Measurements from ENCODE around the gene RARA.
A peak's percentile ranks its signal among the peaks of the same experiment; 100 is the strongest.

RARA gene

DNA sequence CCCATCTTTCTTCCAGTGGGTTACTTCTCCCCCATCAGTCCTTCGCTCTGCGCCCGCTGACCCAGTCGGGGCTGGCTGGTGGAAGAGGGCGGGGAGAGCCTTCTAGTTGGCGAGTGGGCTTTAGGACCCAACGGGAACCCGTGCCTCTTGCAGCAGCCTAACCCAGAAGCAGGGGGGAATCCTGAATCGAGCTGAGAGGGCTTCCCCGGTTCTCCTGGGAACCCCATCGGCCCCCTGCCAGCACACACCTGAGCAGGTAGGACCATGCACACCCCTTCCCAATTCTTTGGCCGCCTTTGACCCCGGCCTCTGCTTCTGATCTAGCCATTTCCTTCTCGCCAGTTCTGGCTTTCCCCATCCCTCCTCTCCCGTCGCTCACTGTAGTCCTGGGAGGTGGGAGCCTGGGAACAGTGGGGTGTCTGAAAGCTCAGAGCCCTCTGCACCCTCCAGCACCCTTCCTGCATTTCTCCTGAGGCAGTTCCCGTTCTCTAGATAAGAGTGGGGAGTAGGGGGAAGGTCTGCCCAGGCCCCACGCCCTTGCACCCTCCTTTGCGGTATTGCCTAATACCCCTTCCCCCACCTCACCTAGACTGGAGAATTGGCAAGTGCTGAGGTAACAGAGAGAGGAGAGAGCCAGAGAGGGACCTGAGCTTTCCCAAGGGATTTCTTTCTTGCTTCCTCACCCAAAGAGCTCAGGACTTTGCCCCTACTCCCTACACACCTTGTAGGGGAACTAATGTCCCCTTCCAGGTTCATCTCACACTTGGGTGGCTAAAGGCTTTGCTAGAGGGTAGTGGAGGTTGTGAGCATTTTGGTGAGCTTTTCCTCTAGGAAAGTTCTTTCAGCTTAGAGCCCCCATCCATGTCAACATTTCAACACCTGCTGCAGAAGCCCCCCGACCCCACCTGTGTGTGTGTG is at the start of gene RARA:
Gene RARA, plus strand, starts transcription at position 150 of the 918 bp plus-strand sequence. CDS start 22,039 bp downstream, outside the sequence.
- no peak for TF ChIP-seq PPARA (CRISPR knock-in tag; IDR thresholded peaks at IDR 0.05; ENCODE audit: borderline replicate concordance)
- TF ChIP-seq, protein P1, sequence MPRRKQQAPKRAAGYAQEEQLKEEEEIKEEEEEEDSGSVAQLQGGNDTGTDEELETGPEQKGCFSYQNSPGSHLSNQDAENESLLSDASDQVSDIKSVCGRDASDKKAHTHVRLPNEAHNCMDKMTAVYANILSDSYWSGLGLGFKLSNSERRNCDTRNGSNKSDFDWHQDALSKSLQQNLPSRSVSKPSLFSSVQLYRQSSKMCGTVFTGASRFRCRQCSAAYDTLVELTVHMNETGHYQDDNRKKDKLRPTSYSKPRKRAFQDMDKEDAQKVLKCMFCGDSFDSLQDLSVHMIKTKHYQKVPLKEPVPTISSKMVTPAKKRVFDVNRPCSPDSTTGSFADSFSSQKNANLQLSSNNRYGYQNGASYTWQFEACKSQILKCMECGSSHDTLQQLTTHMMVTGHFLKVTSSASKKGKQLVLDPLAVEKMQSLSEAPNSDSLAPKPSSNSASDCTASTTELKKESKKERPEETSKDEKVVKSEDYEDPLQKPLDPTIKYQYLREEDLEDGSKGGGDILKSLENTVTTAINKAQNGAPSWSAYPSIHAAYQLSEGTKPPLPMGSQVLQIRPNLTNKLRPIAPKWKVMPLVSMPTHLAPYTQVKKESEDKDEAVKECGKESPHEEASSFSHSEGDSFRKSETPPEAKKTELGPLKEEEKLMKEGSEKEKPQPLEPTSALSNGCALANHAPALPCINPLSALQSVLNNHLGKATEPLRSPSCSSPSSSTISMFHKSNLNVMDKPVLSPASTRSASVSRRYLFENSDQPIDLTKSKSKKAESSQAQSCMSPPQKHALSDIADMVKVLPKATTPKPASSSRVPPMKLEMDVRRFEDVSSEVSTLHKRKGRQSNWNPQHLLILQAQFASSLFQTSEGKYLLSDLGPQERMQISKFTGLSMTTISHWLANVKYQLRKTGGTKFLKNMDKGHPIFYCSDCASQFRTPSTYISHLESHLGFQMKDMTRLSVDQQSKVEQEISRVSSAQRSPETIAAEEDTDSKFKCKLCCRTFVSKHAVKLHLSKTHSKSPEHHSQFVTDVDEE (CRISPR knock-in tag; IDR thresholded peaks at IDR 0.05), result peak; percentile 41; the same call in 1 of the 2 replicates
- ATAC-seq, result peak; percentile 28

DNA sequence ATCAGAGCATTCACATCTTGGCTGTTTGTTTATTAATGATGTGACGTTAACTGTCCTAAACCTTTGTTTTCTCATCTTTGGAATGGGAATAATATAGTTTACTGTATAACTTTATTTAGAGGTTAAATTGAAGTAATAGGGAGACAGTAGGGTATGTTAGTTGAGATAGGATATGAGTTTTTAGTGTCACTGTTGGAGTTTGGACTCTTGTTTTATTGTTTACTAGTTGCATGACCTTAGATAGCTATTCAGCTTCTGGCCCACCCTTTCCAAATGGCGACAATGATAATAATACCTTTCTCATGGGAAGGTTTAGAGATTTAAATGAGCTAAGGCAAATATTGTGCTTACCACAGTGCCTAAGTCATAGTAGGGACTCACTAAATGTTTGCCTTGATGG is 49.5 kb upstream of the RARA start:
- no peak for TF ChIP-seq RARB (CRISPR knock-in tag; IDR thresholded peaks at IDR 0.05)
- TF ChIP-seq, protein P2, sequence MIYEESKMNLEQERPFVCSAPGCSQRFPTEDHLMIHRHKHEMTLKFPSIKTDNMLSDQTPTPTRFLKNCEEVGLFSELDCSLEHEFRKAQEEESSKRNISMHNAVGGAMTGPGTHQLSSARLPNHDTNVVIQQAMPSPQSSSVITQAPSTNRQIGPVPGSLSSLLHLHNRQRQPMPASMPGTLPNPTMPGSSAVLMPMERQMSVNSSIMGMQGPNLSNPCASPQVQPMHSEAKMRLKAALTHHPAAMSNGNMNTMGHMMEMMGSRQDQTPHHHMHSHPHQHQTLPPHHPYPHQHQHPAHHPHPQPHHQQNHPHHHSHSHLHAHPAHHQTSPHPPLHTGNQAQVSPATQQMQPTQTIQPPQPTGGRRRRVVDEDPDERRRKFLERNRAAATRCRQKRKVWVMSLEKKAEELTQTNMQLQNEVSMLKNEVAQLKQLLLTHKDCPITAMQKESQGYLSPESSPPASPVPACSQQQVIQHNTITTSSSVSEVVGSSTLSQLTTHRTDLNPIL (CRISPR knock-in tag; IDR thresholded peaks at IDR 0.05; ENCODE audit: low read depth), result no peak
- no peak for TF ChIP-seq TCF4 (CRISPR knock-in tag; IDR thresholded peaks at IDR 0.05; ENCODE audit: borderline replicate concordance)
- no peak for TF ChIP-seq ZNF8 (CRISPR knock-in tag; IDR thresholded peaks at IDR 0.05)
- TF ChIP-seq, protein P3, sequence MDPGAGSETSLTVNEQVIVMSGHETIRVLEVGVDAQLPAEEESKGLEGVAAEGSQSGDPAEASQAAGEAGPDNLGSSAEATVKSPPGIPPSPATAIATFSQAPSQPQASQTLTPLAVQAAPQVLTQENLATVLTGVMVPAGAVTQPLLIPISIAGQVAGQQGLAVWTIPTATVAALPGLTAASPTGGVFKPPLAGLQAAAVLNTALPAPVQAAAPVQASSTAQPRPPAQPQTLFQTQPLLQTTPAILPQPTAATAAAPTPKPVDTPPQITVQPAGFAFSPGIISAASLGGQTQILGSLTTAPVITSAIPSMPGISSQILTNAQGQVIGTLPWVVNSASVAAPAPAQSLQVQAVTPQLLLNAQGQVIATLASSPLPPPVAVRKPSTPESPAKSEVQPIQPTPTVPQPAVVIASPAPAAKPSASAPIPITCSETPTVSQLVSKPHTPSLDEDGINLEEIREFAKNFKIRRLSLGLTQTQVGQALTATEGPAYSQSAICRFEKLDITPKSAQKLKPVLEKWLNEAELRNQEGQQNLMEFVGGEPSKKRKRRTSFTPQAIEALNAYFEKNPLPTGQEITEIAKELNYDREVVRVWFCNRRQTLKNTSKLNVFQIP (CRISPR knock-in tag; IDR thresholded peaks at IDR 0.05; ENCODE audit: borderline replicate concordance, low read depth), result no peak
- TF ChIP-seq, protein P4, sequence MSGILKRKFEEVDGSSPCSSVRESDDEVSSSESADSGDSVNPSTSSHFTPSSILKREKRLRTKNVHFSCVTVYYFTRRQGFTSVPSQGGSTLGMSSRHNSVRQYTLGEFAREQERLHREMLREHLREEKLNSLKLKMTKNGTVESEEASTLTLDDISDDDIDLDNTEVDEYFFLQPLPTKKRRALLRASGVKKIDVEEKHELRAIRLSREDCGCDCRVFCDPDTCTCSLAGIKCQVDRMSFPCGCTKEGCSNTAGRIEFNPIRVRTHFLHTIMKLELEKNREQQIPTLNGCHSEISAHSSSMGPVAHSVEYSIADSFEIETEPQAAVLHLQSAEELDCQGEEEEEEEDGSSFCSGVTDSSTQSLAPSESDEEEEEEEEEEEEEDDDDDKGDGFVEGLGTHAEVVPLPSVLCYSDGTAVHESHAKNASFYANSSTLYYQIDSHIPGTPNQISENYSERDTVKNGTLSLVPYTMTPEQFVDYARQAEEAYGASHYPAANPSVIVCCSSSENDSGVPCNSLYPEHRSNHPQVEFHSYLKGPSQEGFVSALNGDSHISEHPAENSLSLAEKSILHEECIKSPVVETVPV (CRISPR knock-in tag; IDR thresholded peaks at IDR 0.05), result no peak
- no peak for ATAC-seq

DNA sequence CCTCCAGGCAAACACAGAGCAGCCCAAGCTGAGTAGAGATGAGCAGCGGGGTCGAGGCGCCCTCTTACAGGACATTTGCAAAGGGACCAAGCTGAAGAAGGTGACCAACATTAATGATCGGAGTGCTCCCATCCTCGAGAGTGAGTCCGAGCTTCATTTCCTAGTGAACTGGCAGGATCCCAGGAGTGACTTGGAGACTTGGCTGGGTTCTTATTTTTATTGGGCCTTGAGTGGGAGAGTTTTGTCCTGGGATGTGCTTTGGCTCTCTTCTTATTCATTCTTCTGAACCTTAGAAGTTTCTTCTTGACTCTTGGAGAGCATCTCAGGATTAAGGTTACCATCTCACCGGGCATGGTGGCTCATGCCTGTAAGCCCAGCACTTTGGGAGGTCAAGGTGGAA is 48.5 kb upstream of the RARA start:
- TF ChIP-seq SNAI2 (CRISPR knock-in tag; IDR thresholded peaks at IDR 0.05) (no peak), ZC3H10 (CRISPR knock-in tag; IDR thresholded peaks at IDR 0.05) (no peak)
- no peak for ATAC-seq

DNA sequence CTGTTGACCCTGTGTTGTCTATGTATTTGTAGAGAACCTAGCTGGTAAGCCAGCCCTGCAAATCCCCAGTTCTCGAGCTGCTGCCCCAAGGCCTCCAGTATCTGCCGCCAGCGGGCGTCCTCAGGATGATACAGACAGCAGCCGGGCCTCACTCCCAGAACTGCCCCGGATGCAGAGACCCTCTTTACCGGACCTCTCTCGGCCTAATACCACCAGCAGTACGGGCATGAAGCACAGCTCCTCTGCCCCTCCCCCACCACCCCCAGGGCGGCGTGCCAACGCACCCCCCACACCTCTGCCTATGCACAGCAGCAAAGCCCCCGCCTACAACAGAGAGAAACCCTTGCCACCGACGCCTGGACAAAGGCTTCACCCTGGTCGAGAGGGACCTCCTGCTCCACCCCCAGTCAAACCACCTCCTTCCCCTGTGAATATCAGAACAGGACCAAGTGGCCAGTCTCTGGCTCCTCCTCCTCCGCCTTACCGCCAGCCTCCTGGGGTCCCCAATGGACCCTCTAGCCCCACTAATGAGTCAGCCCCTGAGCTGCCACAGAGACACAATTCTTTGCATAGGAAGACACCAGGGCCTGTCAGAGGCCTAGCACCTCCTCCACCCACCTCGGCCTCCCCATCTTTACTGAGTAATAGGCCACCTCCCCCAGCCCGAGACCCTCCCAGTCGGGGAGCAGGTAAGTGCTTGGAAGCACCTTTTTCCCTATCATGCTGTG is 44.4 kb upstream of the RARA start:
- no peak for ATAC-seq
- TF ChIP-seq ISL1 (CRISPR knock-in tag; IDR thresholded peaks at IDR 0.05) (no peak), RARB (CRISPR knock-in tag; IDR thresholded peaks at IDR 0.05) (no peak), OSR1 (CRISPR knock-in tag; IDR thresholded peaks at IDR 0.05) (no peak), ARNTL (CRISPR knock-in tag; IDR thresholded peaks at IDR 0.05; ENCODE audit: borderline replicate concordance, low read depth) (no peak), ESRRG (CRISPR knock-in tag; IDR thresholded peaks at IDR 0.05) (no peak), GLIS3 (CRISPR knock-in tag; IDR thresholded peaks at IDR 0.05) (no peak), ZFP30 (CRISPR knock-in tag; IDR thresholded peaks at IDR 0.05) (no peak), CSDC2 (CRISPR knock-in tag; IDR thresholded peaks at IDR 0.05) (no peak), ZNF70 (CRISPR knock-in tag; IDR thresholded peaks at IDR 0.05) (no peak), ZC3H10 (CRISPR knock-in tag; IDR thresholded peaks at IDR 0.05) (no peak), SNAI2 (CRISPR knock-in tag; IDR thresholded peaks at IDR 0.05) (no peak), ZNF8 (CRISPR knock-in tag; IDR thresholded peaks at IDR 0.05) (no peak), ZNF565 (CRISPR knock-in tag; conservative IDR thresholded peaks at IDR 0.05; ENCODE audit: low read depth) (no peak)
- TF ChIP-seq, protein P1 (CRISPR knock-in tag; IDR thresholded peaks at IDR 0.05), result no peak
- TF ChIP-seq, protein P5, sequence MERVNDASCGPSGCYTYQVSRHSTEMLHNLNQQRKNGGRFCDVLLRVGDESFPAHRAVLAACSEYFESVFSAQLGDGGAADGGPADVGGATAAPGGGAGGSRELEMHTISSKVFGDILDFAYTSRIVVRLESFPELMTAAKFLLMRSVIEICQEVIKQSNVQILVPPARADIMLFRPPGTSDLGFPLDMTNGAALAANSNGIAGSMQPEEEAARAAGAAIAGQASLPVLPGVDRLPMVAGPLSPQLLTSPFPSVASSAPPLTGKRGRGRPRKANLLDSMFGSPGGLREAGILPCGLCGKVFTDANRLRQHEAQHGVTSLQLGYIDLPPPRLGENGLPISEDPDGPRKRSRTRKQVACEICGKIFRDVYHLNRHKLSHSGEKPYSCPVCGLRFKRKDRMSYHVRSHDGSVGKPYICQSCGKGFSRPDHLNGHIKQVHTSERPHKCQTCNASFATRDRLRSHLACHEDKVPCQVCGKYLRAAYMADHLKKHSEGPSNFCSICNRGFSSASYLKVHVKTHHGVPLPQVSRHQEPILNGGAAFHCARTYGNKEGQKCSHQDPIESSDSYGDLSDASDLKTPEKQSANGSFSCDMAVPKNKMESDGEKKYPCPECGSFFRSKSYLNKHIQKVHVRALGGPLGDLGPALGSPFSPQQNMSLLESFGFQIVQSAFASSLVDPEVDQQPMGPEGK (CRISPR knock-in tag; IDR thresholded peaks at IDR 0.05; ENCODE audit: borderline replicate concordance), result no peak
- TF ChIP-seq, protein P2 (CRISPR knock-in tag; IDR thresholded peaks at IDR 0.05; ENCODE audit: low read depth), result no peak
